PFSK-1 (cell line): Measurements from ENCODE around the gene LPIN2.

ENCODE experiments used
- FOXP2 ChIP-seq: optimal IDR thresholded peaks from 2 replicates; pipeline ENCODE3; 2011; ENCODE audit warnings: borderline replicate concordance, control low read depth, inconsistent platforms; ENCODE audit not compliant: insufficient read depth; ENCODE audit errors: extremely low read length, extremely low read depth
- POLR2AphosphoS5 ChIP-seq: IDR thresholded peaks from 2 replicates; pipeline ENCODE4 v1.6.1; 2012; ENCODE audit warnings: low read depth, mild to moderate bottlenecking, control low read depth, low read length, moderate library complexity
- SIN3A ChIP-seq: IDR thresholded peaks from 2 replicates; pipeline ENCODE4 v1.6.1; 2012; ENCODE audit warnings: mild to moderate bottlenecking, low read length, moderate library complexity, borderline replicate concordance; ENCODE audit not compliant: insufficient read depth
- TAF1 ChIP-seq: IDR thresholded peaks from 2 replicates; pipeline ENCODE4 v1.6.1; 2012; ENCODE audit warnings: low read length, control low read depth, borderline replicate concordance; ENCODE audit not compliant: insufficient read depth
- TF ChIP-seq, protein P1 (sequence below), 2 experiments: IDR thresholded peaks; 2 replicates each; pipeline versions ENCODE4 v1.6.1 to v1.8.0; 2011 to 2012; ENCODE audit warnings: low read depth in 2 of 2, low read length in 2 of 2, control low read depth in 1 of 2, inconsistent platforms in 1 of 2, mild to moderate bottlenecking in 1 of 2, moderate library complexity in 1 of 2; ENCODE audit not compliant: insufficient read depth in 1 of 2

LPIN2 gene

GRCh38 chr18:3041843-3042242 is 28.9 kb upstream of the LPIN2 start:
- TF ChIP-seq TAF1 (no peak), POLR2AphosphoS5 (no peak), SIN3A (no peak), FOXP2 (no peak)
- TF ChIP-seq, protein P1, sequence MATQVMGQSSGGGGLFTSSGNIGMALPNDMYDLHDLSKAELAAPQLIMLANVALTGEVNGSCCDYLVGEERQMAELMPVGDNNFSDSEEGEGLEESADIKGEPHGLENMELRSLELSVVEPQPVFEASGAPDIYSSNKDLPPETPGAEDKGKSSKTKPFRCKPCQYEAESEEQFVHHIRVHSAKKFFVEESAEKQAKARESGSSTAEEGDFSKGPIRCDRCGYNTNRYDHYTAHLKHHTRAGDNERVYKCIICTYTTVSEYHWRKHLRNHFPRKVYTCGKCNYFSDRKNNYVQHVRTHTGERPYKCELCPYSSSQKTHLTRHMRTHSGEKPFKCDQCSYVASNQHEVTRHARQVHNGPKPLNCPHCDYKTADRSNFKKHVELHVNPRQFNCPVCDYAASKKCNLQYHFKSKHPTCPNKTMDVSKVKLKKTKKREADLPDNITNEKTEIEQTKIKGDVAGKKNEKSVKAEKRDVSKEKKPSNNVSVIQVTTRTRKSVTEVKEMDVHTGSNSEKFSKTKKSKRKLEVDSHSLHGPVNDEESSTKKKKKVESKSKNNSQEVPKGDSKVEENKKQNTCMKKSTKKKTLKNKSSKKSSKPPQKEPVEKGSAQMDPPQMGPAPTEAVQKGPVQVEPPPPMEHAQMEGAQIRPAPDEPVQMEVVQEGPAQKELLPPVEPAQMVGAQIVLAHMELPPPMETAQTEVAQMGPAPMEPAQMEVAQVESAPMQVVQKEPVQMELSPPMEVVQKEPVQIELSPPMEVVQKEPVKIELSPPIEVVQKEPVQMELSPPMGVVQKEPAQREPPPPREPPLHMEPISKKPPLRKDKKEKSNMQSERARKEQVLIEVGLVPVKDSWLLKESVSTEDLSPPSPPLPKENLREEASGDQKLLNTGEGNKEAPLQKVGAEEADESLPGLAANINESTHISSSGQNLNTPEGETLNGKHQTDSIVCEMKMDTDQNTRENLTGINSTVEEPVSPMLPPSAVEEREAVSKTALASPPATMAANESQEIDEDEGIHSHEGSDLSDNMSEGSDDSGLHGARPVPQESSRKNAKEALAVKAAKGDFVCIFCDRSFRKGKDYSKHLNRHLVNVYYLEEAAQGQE (IDR thresholded peaks at IDR 0.05; ENCODE audit: insufficient read depth in 1 of 2, low read depth in 2 of 2, low read length in 2 of 2), result no peak

DNA sequence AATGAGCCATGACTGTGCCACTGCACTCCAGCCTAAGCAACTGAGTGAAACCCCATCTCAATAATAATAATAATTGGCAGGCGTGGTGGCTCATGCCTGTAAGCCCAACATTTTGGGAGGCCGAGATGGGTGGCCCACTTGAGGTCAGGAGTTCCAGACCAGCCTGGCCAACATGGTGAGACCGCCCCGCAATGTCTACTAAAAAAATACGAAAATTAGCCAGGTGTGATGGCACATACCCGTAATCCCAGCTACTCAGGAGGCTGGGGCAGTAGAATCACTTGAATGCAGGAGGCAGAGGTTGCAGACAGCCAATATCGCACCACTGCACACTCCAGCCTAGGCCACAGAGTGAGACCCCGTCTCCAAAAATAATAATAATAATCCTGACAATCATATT is 27.9 kb upstream of the LPIN2 start:
- no peak for TF ChIP-seq SIN3A
- TF ChIP-seq FOXP2, result no peak
- no peak for TF ChIP-seq TAF1
- TF ChIP-seq, protein P1 (IDR thresholded peaks at IDR 0.05; ENCODE audit: insufficient read depth in 1 of 2, low read depth in 2 of 2, low read length in 2 of 2), result no peak
- TF ChIP-seq POLR2AphosphoS5, result no peak

DNA sequence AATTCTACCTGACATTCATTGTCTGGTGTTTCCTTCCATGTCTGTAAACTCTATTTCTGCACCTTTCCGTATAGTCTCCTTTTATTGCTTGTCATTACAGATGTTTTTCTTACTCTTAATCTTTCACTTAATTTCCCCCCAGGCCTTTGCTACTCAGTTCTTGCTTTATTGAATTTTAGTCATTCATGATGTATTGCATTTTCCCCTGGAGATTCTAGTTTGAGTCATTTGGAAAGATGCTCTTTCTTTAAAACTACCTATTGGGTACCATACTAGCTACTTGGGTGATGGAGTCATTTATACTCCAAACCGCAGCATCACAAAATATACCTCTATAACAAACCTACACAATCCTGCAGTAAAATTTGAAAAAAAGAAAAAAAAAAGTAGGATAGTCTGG is 27.2 kb upstream of the LPIN2 start:
- TF ChIP-seq SIN3A (no peak), TAF1 (no peak), FOXP2 (no peak)

- TF ChIP-seq POLR2AphosphoS5 (no peak), FOXP2 (peak; percentile 22), TAF1 (no peak)
- TF ChIP-seq, protein P1 (IDR thresholded peaks at IDR 0.05; ENCODE audit: insufficient read depth in 1 of 2, low read depth in 2 of 2, low read length in 2 of 2), result no peak
Measured at GRCh38 chr18:3037423-3037915, 24.5 kb upstream of the LPIN2 start.

DNA sequence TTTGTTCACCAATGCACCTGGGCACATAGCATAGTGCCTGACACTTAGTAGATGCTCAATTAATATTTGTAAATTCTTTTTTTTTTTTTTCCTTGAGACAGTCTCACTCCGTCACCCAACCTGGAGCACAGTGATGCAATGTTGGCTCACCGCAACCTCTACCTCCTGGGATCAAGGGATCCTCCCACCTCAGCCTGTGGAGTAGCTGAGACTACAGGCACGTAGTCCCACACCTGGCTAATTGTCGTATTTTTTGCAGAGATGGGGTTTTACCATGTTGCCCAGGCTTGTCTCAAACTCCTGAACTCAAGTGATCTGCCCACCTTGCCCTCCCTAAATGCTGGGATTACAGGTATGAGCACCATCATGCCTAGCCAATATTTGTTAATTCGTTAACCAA is 23.2 kb upstream of the LPIN2 start:
- no peak for TF ChIP-seq TAF1
- no peak for TF ChIP-seq FOXP2
- no peak for TF ChIP-seq POLR2AphosphoS5
- TF ChIP-seq SIN3A, result no peak
- TF ChIP-seq, protein P1 (IDR thresholded peaks at IDR 0.05; ENCODE audit: insufficient read depth in 1 of 2, low read depth in 2 of 2, low read length in 2 of 2), result no peak
